Prostate gland (tissue), 2 donors: ENCODE results near the gene PDE9A.

Experiments
- POLR2A ChIP-seq: fragments of 450-650 bp; IDR thresholded peaks from one replicate; pipeline ENCODE4 v1.6.1; 2016; ENCODE audit warnings: antibody characterized with exemption, mild to moderate bottlenecking
- TF ChIP-seq, protein P1 (sequence below), 4 experiments: fragments of 200-600 bp in 2 of 4; fragments of 450-650 bp in 2 of 4; sonication (generic) in 2 of 4; IDR thresholded peaks; 1 replicate in 3 of 4; 2 replicates in 1 of 4; pipeline ENCODE4 v1.5.1; 2016 to 2019; ENCODE audit warnings: antibody characterized with exemption in 4 of 4, mild to moderate bottlenecking in 2 of 4, moderate library complexity in 2 of 4

DNA sequence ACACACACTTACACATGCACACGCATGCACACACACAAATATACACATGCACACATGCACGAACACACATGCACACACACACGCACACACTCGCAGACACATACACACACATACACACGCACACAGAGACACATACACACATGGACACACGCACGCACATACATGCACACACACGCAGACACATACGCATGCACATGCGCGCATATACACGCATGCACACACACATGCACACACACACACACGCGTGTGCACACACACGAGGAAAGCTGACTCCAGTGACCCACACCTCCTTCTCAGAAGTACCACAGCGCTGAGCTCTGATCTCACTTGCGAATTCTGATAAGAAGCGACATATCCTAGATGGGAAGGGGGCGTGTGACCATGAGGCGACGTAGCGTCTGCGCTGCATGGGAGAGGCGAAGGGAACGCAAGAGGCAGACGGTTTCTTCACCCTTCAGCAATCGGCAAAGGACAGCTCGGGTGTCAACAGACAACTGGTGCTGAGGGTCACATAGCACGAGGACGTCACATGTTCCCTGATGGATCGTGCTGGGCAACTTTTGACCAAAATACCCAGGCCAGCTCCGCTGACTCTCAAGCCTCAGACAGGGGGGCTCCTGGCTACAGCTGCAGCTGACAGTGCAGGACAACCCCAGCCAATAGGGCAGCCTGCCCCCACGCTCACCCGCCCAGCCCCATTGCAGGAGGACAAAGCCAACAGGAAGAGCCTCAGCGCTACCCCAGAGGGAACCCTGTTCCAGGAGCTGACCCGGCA, 16.0 kb upstream of the PDE9A start:
- TF ChIP-seq, protein P1, sequence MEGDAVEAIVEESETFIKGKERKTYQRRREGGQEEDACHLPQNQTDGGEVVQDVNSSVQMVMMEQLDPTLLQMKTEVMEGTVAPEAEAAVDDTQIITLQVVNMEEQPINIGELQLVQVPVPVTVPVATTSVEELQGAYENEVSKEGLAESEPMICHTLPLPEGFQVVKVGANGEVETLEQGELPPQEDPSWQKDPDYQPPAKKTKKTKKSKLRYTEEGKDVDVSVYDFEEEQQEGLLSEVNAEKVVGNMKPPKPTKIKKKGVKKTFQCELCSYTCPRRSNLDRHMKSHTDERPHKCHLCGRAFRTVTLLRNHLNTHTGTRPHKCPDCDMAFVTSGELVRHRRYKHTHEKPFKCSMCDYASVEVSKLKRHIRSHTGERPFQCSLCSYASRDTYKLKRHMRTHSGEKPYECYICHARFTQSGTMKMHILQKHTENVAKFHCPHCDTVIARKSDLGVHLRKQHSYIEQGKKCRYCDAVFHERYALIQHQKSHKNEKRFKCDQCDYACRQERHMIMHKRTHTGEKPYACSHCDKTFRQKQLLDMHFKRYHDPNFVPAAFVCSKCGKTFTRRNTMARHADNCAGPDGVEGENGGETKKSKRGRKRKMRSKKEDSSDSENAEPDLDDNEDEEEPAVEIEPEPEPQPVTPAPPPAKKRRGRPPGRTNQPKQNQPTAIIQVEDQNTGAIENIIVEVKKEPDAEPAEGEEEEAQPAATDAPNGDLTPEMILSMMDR (IDR thresholded peaks at IDR 0.05): no peak
- no peak for TF ChIP-seq POLR2A
